NCI-H146 (cell line): Measurements from ENCODE around the gene IL5RA.

ENCODE experiments used
- DNase-seq: peaks from one replicate; lab custom pipeline; 2025; lab: John Stamatoyannopoulos, UW

Gene IL5RA

GRCh38 chr3:3066378-3066777 is 43.8 kb downstream of the IL5RA start:
- no peak for DNase-seq

GRCh38 chr3:3065876-3066275 is 44.3 kb downstream of the IL5RA start:
- DNase-seq: no peak

- DNase-seq: no peak
Measured at GRCh38 chr3:3064297-3064696, 45.9 kb downstream of the IL5RA start.

GRCh38 chr3:3059645-3060044 is 50.5 kb downstream of the IL5RA start:
- no peak for DNase-seq

- DNase-seq: no peak
Measured at GRCh38 chr3:3053974-3054373, 56.2 kb downstream of the IL5RA start.

- DNase-seq: no peak
Measured at GRCh38 chr3:3038201-3038991, 71.8 kb downstream of the IL5RA start.

GRCh38 chr3:3037156-3037555 is 73.0 kb downstream of the IL5RA start:
- no peak for DNase-seq

DNA sequence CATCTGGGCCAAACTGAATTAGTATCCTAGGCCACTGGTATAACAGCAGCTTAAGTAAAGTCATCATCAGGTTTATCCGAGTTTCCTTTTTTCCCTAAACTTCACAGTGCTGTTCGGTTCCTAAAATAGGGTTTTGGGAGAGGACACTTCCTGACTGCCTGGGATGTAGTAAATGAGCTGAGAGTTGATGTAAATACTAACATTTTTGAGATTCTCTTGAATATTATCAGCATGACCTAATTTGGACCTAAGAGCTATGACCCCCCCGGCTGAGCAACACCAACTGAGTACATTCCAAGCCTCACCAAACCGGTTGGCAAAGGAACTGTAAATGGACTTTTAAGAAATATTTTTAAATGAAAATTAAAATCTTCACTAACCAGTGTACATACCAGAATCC is 78.8 kb downstream of the IL5RA start:
- DNase-seq: no peak

GRCh38 chr3:3027976-3028567 is 82.1 kb downstream of the IL5RA start:
- no peak for DNase-seq

GRCh38 chr3:3023111-3023745 is 86.9 kb downstream of the IL5RA start:
- DNase-seq: no peak

GRCh38 chr3:3020209-3020608 is 90.0 kb downstream of the IL5RA start:
- DNase-seq: no peak
